Measurements from ENCODE around the gene MRPL18.
"Not testable (repeated sequence)": the region's sequence is repeated elsewhere in the genome, so short reads cannot be mapped to it uniquely, and the experiment has no call there.

Gene MRPL18

GRCh38 chr6:159790149-159790955 is at the start of gene MRPL18:
MRPL18 (plus strand) TSS chr6:159790467; CDS start chr6:159790588, 121 bp downstream.
- peak; percentile 96 for DNase-seq

- DNase-seq, result no peak
Observed at GRCh38 chr6:159742165-159742564, 48.1 kb upstream of the MRPL18 start.

GRCh38 chr6:159745081-159745480 is 45.2 kb upstream of the MRPL18 start:
- no peak for DNase-seq

GRCh38 chr6:159746759-159747158 is 43.5 kb upstream of the MRPL18 start:
- DNase-seq, result no peak

- not testable (repeated sequence) for DNase-seq
Observed at GRCh38 chr6:159748127-159748526, 42.1 kb upstream of the MRPL18 start.

- no peak for DNase-seq
Observed at GRCh38 chr6:159751448-159751847, 38.8 kb upstream of the MRPL18 start.

GRCh38 chr6:159753081-159753872 is 37.0 kb upstream of the MRPL18 start:
- no peak for DNase-seq

- DNase-seq, result no peak
Observed at GRCh38 chr6:159754401-159754800, 35.9 kb upstream of the MRPL18 start.

GRCh38 chr6:159754959-159755914 is 35.0 kb upstream of the MRPL18 start:
- DNase-seq, result no peak

- no peak for DNase-seq
Observed at GRCh38 chr6:159756508-159756907, 33.8 kb upstream of the MRPL18 start.

GRCh38 chr6:159758031-159759001 is 32.0 kb upstream of the MRPL18 start:
- DNase-seq, result no peak

- DNase-seq, result no peak
Observed at GRCh38 chr6:159759645-159760044, 30.6 kb upstream of the MRPL18 start.

- DNase-seq, result no peak
Observed at GRCh38 chr6:159760602-159761057, 29.6 kb upstream of the MRPL18 start.

GRCh38 chr6:159761129-159761872 is 29.0 kb upstream of the MRPL18 start:
- DNase-seq, result no peak

GRCh38 chr6:159761873-159762680 is 28.2 kb upstream of the MRPL18 start, which contains the start of gene ACAT2:
ACAT2 (plus strand) TSS chr6:159762045; CDS start chr6:159762088, 43 bp downstream.
- peak; percentile 97 for DNase-seq

GRCh38 chr6:159762681-159763293 is 27.5 kb upstream of the MRPL18 start:
- DNase-seq, result no peak

GRCh38 chr6:159766906-159767305 is 23.4 kb upstream of the MRPL18 start:
- no peak for DNase-seq

- DNase-seq, result no peak
Observed at GRCh38 chr6:159769470-159769869, 20.8 kb upstream of the MRPL18 start.

GRCh38 chr6:159772196-159772595 is 18.1 kb upstream of the MRPL18 start:
- DNase-seq, result no peak
